Activated CD4-positive, alpha-beta T cell treated with anti-CD3 and anti-CD28 coated beads, Interleukin-2, amount 10 ng/mL, durations not matched to agents 7 days and 5 days (primary cell): ENCODE measurements around the gene PARD3. TPM values are rescaled to one million over a fixed set of nuclear protein-coding genes. Genes with fewer than 3 reads are reported as not detected.

Experiments used
- CTCF ChIA-PET: fragments of 350-600 bp; sonication (Branson Sonifier 250); formaldehyde crosslinking; loops from one replicate; lab custom pipeline; 2021; ENCODE audit warnings: antibody characterized with exemption; lab: Charles Lee
- POLR2A ChIA-PET: fragments of 350-600 bp; sonication (Branson Sonifier 250); formaldehyde crosslinking; loops from one replicate; lab custom pipeline; 2021; ENCODE audit warnings: antibody characterized with exemption; lab: Charles Lee
- DNase-seq: peaks from one replicate; pipeline ENCODE4 v3.0.0-alpha.2; 2020
- H3K27ac Mint-ChIP-seq: one replicate; pipeline ENCODE4 v1.8.0; 2021; ENCODE audit warnings: mild to moderate bottlenecking, moderate library complexity, mixed read lengths
- H3K27me3 Mint-ChIP-seq: one replicate; pipeline ENCODE4 v1.8.0; 2021; ENCODE audit warnings: mixed read lengths
- H3K36me3 Mint-ChIP-seq: one replicate; pipeline ENCODE4 v1.8.0; 2021; ENCODE audit warnings: low read depth, mixed read lengths
- H3K4me1 Mint-ChIP-seq: one replicate; pipeline ENCODE4 v1.8.0; 2021; ENCODE audit warnings: mixed read lengths
- H3K4me3 Mint-ChIP-seq: one replicate; pipeline ENCODE4 v1.8.0; 2021; ENCODE audit warnings: mild to moderate bottlenecking, moderate library complexity, mixed read lengths
- H3K9me3 Mint-ChIP-seq: one replicate; pipeline ENCODE4 v1.8.0; 2021; ENCODE audit warnings: mixed read lengths
- total RNA-seq, 2 experiments: library from RNA; stranded (reverse); gene quantifications; one replicate each; pipeline ENCODE4 v1.2.3, GENCODE V29; 2021

PARD3 gene
- total RNA-seq, 2 experiments from 2014 or later, result 1.0 to 1.2 TPM

GRCh38 chr10:34627331-34627730 lies 187.8 kb downstream of the PARD3 start:
- ChIA-PET CTCF (interaction anchor here (1.0 kb wide), 1 partner anchor 11 kb away, joined by 3 read pairs; no protein-coding TSS in a partner anchor), POLR2A (no interaction called here)

GRCh38 chr10:34626158-34626880 lies 188.8 kb downstream of the PARD3 start:
- ChIA-PET POLR2A (no interaction called here), CTCF (interaction anchor here (1.0 kb wide), 1 partner anchor 12 kb away, joined by 3 read pairs; no protein-coding TSS in a partner anchor)
- Mint-ChIP-seq H3K4me1 (no peaks in the 10 kb centered on the region), H3K9me3 (no peaks in the 10 kb centered on the region), H3K27me3 (no peaks in the 10 kb centered on the region), H3K36me3 (no peaks in the 10 kb centered on the region), H3K4me3 (no peak overlapping the region), H3K27ac (no peak overlapping the region)
- DNase-seq, result no peak

More at GRCh38 chr10:34627331-34627730, 187.8 kb downstream of the PARD3 start:
- Mint-ChIP-seq H3K9me3 (no peaks in the 10 kb centered on the region), H3K27me3 (no peaks in the 10 kb centered on the region), H3K27ac (no peak overlapping the region), H3K4me3 (no peak overlapping the region), H3K36me3 (no peaks in the 10 kb centered on the region), H3K4me1 (no peaks in the 10 kb centered on the region)
- DNase-seq, result no peak

DNA sequence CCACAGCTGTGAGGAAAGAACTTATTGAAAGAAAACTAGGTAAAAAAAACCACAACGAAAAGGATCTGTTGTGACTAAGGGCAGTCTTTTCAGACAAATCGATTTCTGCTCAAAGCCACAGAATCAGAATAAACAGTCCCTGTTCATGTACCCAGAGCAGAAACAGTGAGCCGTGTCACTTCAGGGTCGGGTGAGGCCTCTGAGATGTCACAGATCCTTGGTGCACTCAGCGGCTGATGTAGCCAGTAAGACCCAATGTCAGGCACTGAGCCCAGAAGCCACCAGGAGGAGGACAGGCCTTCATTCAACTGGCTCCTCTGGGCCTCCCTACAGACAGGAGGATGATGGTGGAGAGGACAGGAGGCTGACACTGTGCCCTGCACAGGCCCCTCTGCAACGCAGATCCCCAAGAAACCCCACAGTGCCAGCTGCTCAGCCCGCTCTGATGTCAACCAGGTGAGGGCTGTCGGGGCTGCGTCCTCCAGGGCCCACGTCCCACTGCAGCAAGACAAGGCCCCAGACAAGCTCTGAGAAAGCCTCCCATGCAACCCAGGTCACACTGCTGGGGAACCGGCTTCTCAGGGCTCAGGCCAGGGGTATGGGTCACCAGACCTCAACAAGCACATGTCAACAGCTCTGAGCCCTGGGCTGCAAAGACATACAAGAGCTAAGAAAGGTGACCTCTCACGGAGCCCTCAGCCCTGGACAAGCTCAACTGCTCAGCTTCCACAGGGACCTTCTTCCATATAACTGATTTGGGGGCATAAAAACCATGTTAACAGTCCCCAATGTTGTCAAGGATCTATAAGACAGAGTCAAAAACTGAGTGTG lies 190.6 kb downstream of the PARD3 start:
- POLR2A ChIA-PET, result no interaction called here

GRCh38 chr10:34622945-34623344 lies 192.2 kb downstream of the PARD3 start:
- no peaks in the 10 kb centered on the region for H3K36me3 Mint-ChIP-seq
- CTCF ChIA-PET, result no interaction called here

More for the DNA sequence above, 190.6 kb downstream of the PARD3 start:
- Mint-ChIP-seq H3K36me3 (no peaks in the 10 kb centered on the region), H3K4me1 (no peaks in the 10 kb centered on the region), H3K27me3 (no peaks in the 10 kb centered on the region), H3K27ac (no peak overlapping the region), H3K4me3 (no peak overlapping the region), H3K9me3 (no peaks in the 10 kb centered on the region)
- CTCF ChIA-PET, result no interaction called here
- no peak for DNase-seq

DNA sequence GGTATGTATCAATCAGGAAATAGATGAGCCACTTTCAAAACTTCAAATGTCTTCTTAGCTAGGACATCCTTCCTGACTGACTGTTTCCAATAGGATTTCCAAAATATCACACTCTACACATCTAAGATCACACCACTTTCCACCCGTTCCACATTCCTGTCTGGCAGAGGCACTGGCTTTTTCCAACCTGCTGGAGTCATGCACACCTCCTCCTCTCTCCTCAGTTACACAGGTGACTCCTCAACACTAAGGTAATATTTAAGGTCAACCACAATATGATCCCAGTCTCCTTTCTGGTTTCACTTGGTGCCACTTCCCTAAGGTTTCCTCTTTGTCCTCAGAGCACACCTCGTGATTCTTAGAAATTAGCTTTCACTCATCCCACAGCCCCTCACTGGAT lies 196.5 kb downstream of the PARD3 start:
- no peak overlapping the region for H3K4me3 Mint-ChIP-seq
- H3K27me3 Mint-ChIP-seq, result peaks cover 2% of the 10 kb centered on the region
- no peaks in the 10 kb centered on the region for H3K9me3 Mint-ChIP-seq
- no peaks in the 10 kb centered on the region for H3K36me3 Mint-ChIP-seq
- H3K4me1 Mint-ChIP-seq, result no peaks in the 10 kb centered on the region
- ChIA-PET CTCF (interaction anchor here (1.2 kb wide), 1 partner anchor 20 kb away, joined by 3 read pairs; no protein-coding TSS in a partner anchor), POLR2A (no interaction called here)
- no peak for DNase-seq
- H3K27ac Mint-ChIP-seq, result no peak overlapping the region

More at GRCh38 chr10:34622945-34623344, 192.2 kb downstream of the PARD3 start:
- no peaks in the 10 kb centered on the region for H3K27me3 Mint-ChIP-seq
- H3K27ac Mint-ChIP-seq, result no peak overlapping the region
- H3K4me1 Mint-ChIP-seq, result no peaks in the 10 kb centered on the region
- DNase-seq, result no peak
- no peaks in the 10 kb centered on the region for H3K9me3 Mint-ChIP-seq
- no peak overlapping the region for H3K4me3 Mint-ChIP-seq
- POLR2A ChIA-PET, result no interaction called here

- no peak for DNase-seq
- H3K36me3 Mint-ChIP-seq, result no peaks in the 10 kb centered on the region
- H3K9me3 Mint-ChIP-seq, result no peaks in the 10 kb centered on the region
- no peak overlapping the region for H3K27ac Mint-ChIP-seq
- CTCF ChIA-PET, result no interaction called here
- POLR2A ChIA-PET, result no interaction called here
- H3K27me3 Mint-ChIP-seq, result peaks cover 2% of the 10 kb centered on the region
- no peak overlapping the region for H3K4me3 Mint-ChIP-seq
- no peaks in the 10 kb centered on the region for H3K4me1 Mint-ChIP-seq
Measured at GRCh38 chr10:34615770-34616169, 199.3 kb downstream of the PARD3 start.

DNA sequence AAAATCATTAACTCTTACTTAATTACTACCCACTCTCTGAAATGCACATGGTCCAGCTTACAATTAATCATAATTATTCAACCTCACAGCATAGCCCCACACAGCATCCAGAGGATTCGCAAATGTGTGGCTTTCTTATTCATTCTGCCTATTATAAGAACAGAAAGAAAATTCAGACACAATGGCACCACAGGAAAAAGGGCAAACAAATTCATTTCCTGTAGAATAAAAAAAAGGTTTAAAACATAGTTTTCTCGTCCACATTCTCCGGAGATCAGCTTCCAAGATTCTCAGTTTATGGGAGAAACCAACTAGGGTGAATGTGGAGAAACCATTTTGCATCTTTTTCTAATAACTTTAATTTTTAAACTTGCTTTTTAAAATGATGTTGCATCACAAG lies 201.6 kb downstream of the PARD3 start:
- H3K4me1 Mint-ChIP-seq, result no peaks in the 10 kb centered on the region
- H3K27me3 Mint-ChIP-seq, result peaks cover 2% of the 10 kb centered on the region
- no peak overlapping the region for H3K4me3 Mint-ChIP-seq
- H3K9me3 Mint-ChIP-seq, result no peaks in the 10 kb centered on the region
- no peaks in the 10 kb centered on the region for H3K36me3 Mint-ChIP-seq
- no peak for DNase-seq
- ChIA-PET POLR2A (no interaction called here), CTCF (no interaction called here)
- no peak overlapping the region for H3K27ac Mint-ChIP-seq

- H3K9me3 Mint-ChIP-seq, result no peaks in the 10 kb centered on the region
- no peak for DNase-seq
- ChIA-PET POLR2A (no interaction called here), CTCF (no interaction called here)
- no peaks in the 10 kb centered on the region for H3K4me1 Mint-ChIP-seq
- H3K27me3 Mint-ChIP-seq, result peaks cover 2% of the 10 kb centered on the region
- no peak overlapping the region for H3K27ac Mint-ChIP-seq
- H3K36me3 Mint-ChIP-seq, result no peaks in the 10 kb centered on the region
- H3K4me3 Mint-ChIP-seq, result no peak overlapping the region
Measured at GRCh38 chr10:34612938-34613337, 202.2 kb downstream of the PARD3 start.

DNA sequence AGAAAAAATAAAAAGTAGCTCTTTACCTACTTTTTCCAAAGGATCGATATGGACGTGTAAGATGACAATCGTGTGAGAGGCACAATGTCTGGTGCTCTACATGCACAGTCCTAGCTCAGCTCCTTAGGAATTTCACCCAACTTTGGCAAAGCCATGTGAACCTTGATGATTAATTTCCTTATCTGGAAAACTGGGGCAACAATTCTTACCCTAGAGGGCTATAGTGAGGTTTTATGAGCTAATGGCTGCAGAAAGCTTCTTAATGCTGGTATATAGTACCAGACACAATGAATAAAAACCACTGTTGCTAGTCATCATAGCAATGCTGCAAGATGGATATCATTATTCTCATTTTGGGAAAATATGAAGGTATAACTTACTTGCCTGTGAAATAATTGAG lies 202.7 kb downstream of the PARD3 start:
- ChIA-PET CTCF (no interaction called here), POLR2A (no interaction called here)
- H3K9me3 Mint-ChIP-seq, result no peaks in the 10 kb centered on the region
- no peak overlapping the region for H3K27ac Mint-ChIP-seq
- H3K27me3 Mint-ChIP-seq, result peaks cover 2% of the 10 kb centered on the region
- no peak for DNase-seq
- no peaks in the 10 kb centered on the region for H3K4me1 Mint-ChIP-seq
- H3K36me3 Mint-ChIP-seq, result no peaks in the 10 kb centered on the region
- no peak overlapping the region for H3K4me3 Mint-ChIP-seq

- Mint-ChIP-seq H3K36me3 (no peaks in the 10 kb centered on the region), H3K4me3 (no peak overlapping the region), H3K4me1 (no peaks in the 10 kb centered on the region), H3K27ac (no peak overlapping the region), H3K27me3 (no peaks in the 10 kb centered on the region), H3K9me3 (no peaks in the 10 kb centered on the region)
- POLR2A ChIA-PET, result no interaction called here
- CTCF ChIA-PET, result no interaction called here
- DNase-seq, result no peak
Measured at GRCh38 chr10:34609287-34609940, 205.7 kb downstream of the PARD3 start.

DNA sequence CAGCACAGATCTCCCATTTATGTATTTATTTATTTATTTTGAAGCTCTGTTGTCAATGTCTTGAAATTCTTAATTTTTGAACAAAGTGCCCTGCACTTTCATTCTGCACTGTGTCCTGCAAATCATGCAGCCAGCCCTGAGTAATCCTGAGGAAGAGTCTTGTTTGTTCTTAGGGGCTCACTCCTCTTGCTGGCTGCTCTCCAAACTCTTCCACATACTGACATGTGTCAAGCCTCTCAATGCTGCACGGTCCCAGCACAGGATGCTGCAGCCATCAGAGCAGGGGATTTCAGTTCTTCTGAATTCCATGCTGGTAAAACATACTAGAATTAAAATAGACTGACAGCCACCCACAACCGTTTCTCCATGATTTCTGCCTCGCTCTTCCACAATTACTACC lies 207.2 kb downstream of the PARD3 start:
- ChIA-PET POLR2A (no interaction called here), CTCF (no interaction called here)
- Mint-ChIP-seq H3K9me3 (no peaks in the 10 kb centered on the region), H3K4me3 (no peak overlapping the region), H3K4me1 (no peaks in the 10 kb centered on the region), H3K27ac (no peak overlapping the region), H3K36me3 (no peaks in the 10 kb centered on the region), H3K27me3 (no peaks in the 10 kb centered on the region)
- DNase-seq, result no peak

GRCh38 chr10:34606890-34607289 lies 208.2 kb downstream of the PARD3 start:
- Mint-ChIP-seq H3K4me3 (no peak overlapping the region), H3K4me1 (no peaks in the 10 kb centered on the region), H3K27ac (no peak overlapping the region), H3K36me3 (no peaks in the 10 kb centered on the region), H3K27me3 (no peaks in the 10 kb centered on the region), H3K9me3 (no peaks in the 10 kb centered on the region)
- ChIA-PET CTCF (no interaction called here), POLR2A (no interaction called here)
- no peak for DNase-seq

DNA sequence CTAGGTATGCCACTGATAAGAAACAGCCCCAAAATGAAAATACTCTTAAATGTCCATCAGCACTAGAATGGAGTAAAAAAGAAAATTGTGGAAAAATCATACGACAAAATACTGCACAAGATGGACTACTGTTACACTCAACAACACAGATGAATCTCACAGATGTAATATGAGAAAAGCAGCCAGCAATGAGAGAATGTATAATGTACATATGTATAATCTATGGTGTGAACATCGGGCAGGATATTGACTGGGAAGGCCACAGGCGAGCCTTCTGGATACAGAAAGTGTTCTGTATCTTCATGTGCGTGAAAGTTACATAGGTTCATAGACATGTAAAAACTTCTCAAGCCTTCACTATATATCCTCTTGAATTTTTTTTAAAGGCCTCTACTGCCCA lies 212.6 kb downstream of the PARD3 start:
- H3K27me3 Mint-ChIP-seq, result no peaks in the 10 kb centered on the region
- CTCF ChIA-PET, result no interaction called here
- no peaks in the 10 kb centered on the region for H3K36me3 Mint-ChIP-seq
- H3K27ac Mint-ChIP-seq, result no peak overlapping the region
- no peak overlapping the region for H3K4me3 Mint-ChIP-seq
- no peaks in the 10 kb centered on the region for H3K9me3 Mint-ChIP-seq
- DNase-seq, result no peak
- no peaks in the 10 kb centered on the region for H3K4me1 Mint-ChIP-seq
- POLR2A ChIA-PET, result no interaction called here
